Measurements from ENCODE around the gene HNMT.
"Not testable (repeated sequence)": the region's sequence is repeated elsewhere in the genome, so short reads cannot be mapped to it uniquely, and the experiment has no call there.

HNMT gene

DNA sequence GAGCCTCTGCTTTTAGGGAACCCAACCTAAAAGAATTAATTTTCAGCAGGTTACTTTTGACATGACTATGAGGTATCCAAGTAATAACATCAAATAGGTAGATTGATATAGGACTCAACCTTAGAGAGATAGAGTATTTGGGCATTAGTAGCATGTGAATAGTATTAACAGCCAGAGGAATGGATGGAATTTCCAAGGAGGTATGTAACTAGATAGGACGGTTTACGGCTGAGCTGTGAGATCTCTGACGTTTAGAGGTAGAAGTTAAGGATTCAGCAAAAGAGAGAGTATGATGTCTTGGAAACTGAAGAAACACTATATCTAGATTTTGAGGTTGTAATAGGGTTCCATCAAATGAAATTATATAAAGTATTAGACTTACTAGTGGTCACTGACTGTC lies 70.3 kb downstream of the HNMT start:
- H3K36me3 ChIP-seq (ENCODE audit: control insufficient read depth in 1 of 2, insufficient read depth in 2 of 2, low read length in 2 of 2): no peaks in the 10 kb centered on the region
- H3K9ac ChIP-seq (ENCODE audit: low read depth in 1 of 2, low read length in 2 of 2): no peak overlapping the region
- no peaks in the 10 kb centered on the region for H3K9me3 ChIP-seq (ENCODE audit: control insufficient read depth in 1 of 2, low read length in 2 of 2)
- H3K27me3 ChIP-seq (ENCODE audit: control insufficient read depth in 1 of 2, insufficient read depth in 2 of 2, low read length in 2 of 2): no peaks in the 10 kb centered on the region
- no peaks in the 10 kb centered on the region for H3K4me1 ChIP-seq (ENCODE audit: control insufficient read depth in 1 of 2, insufficient read depth in 2 of 2, low read length in 2 of 2)
- no peak overlapping the region for H3K4me3 ChIP-seq (ENCODE audit: low read depth in 1 of 2, low read length in 2 of 2)
- H3K27ac ChIP-seq (ENCODE audit: low read depth, low read length): no peak overlapping the region

DNA sequence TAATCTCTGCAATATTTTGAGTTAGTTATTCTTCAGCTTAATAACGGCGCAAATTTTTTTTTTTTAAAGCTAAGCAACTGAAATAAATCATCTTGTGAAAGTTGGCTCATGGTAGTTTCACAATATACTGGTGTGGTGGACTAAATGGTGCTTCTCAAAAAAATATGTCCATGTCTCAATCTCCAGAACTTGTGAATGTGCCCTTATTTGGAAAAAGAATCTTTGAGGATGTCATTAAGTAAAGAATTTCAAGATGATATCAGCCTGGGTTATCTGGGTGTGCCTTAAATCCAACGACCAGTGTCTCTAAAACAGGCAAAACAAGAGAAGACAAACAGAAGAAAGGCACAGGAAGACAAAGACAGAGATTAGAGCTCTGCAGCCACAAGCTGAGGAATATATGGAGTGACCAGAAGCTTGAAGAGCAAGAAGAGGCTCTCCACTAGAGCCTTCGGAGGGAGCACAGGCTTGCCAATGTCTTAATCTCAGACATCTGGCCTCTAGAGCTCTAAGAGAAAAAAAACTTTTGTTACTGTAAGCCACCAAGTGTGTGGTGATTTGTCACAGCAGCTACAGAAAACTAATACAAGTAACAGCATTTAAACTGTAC lies 71.4 kb downstream of the HNMT start:
- Histone ChIP-seq H3K4me3 (ENCODE audit: low read depth in 1 of 2, low read length in 2 of 2) (no peak overlapping the region), H3K9ac (ENCODE audit: low read depth in 1 of 2, low read length in 2 of 2) (no peak overlapping the region)

DNA sequence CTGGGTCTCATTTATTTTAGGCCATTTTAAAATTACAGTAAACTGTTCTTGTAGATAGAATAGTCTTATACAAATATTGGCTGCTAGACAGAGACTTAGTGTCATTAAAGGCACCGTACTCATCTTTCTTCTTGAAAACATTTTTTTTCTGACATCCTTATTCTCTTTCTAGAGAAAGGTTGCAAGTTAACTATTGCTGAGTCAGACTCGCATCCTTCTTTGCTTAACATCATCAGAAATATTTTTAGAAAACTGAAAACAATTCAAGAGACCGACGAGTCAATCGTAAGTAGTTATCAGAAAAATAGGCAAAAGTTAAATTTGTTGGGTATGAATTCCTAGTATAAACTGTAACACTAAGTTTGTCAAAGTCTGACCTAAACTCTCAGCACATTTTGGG lies 72.2 kb downstream of the HNMT start:
- Histone ChIP-seq H3K27me3 (ENCODE audit: control insufficient read depth in 1 of 2, insufficient read depth in 2 of 2, low read length in 2 of 2) (no peaks in the 10 kb centered on the region), H3K9ac (ENCODE audit: low read depth in 1 of 2, low read length in 2 of 2) (no peak overlapping the region), H3K4me3 (ENCODE audit: low read depth in 1 of 2, low read length in 2 of 2) (no peak overlapping the region), H3K27ac (ENCODE audit: low read depth, low read length) (no peak overlapping the region), H3K36me3 (ENCODE audit: control insufficient read depth in 1 of 2, insufficient read depth in 2 of 2, low read length in 2 of 2) (no peaks in the 10 kb centered on the region), H3K9me3 (ENCODE audit: control insufficient read depth in 1 of 2, low read length in 2 of 2) (no peaks in the 10 kb centered on the region), H3K4me1 (ENCODE audit: control insufficient read depth in 1 of 2, insufficient read depth in 2 of 2, low read length in 2 of 2) (no peaks in the 10 kb centered on the region)

More for the DNA sequence above, 71.4 kb downstream of the HNMT start:
- Histone ChIP-seq H3K36me3 (ENCODE audit: control insufficient read depth in 1 of 2, insufficient read depth in 2 of 2, low read length in 2 of 2) (no peaks in the 10 kb centered on the region), H3K27me3 (ENCODE audit: control insufficient read depth in 1 of 2, insufficient read depth in 2 of 2, low read length in 2 of 2) (no peaks in the 10 kb centered on the region), H3K27ac (ENCODE audit: low read depth, low read length) (no peak overlapping the region), H3K4me1 (ENCODE audit: control insufficient read depth in 1 of 2, insufficient read depth in 2 of 2, low read length in 2 of 2) (no peaks in the 10 kb centered on the region), H3K9me3 (ENCODE audit: control insufficient read depth in 1 of 2, low read length in 2 of 2) (no peaks in the 10 kb centered on the region)

DNA sequence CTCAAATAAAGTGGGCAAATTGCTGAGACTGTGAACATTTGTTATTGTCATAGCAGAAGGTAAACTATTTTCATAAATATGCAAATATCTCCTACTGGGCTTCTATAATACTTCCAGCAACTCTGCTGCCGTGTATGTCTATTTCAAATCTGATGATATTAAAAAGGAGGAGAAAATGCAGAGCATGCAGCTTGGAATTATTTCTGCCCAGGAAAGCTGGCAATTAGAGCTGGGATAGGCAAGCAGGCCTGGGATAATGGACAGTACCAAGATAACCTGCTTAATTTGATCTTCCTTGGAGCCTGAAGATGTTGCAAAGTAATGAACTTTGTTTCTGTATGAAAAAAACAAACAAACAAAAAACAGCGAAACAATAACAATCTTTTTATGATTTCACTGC lies 72.8 kb downstream of the HNMT start:
- no peaks in the 10 kb centered on the region for H3K27me3 ChIP-seq (ENCODE audit: control insufficient read depth in 1 of 2, insufficient read depth in 2 of 2, low read length in 2 of 2)
- H3K4me3 ChIP-seq (ENCODE audit: low read depth in 1 of 2, low read length in 2 of 2): no peak overlapping the region
- no peaks in the 10 kb centered on the region for H3K4me1 ChIP-seq (ENCODE audit: control insufficient read depth in 1 of 2, insufficient read depth in 2 of 2, low read length in 2 of 2)
- H3K36me3 ChIP-seq (ENCODE audit: control insufficient read depth in 1 of 2, insufficient read depth in 2 of 2, low read length in 2 of 2): no peaks in the 10 kb centered on the region
- no peak overlapping the region for H3K27ac ChIP-seq (ENCODE audit: low read depth, low read length)
- H3K9ac ChIP-seq (ENCODE audit: low read depth in 1 of 2, low read length in 2 of 2): no peak overlapping the region
- H3K9me3 ChIP-seq (ENCODE audit: control insufficient read depth in 1 of 2, low read length in 2 of 2): no peaks in the 10 kb centered on the region

DNA sequence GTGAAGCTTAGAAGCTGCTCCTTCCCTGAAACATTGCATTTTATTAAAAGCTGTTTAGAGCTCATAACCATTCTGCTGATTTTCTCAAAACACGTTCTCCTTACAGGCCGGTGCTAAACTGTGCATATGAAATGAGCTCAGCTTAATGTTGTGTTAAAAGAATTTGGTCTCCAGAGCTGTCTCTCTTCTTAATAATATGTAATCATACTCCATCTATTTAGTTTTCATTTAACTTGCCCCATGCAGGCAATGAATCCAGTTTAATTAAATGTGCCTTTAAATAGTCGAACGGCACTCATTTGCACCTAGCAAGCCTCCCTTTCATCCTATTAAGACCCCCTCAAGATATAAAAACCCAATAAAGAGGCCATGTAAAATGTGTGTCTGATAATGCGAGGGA lies 76.3 kb downstream of the HNMT start:
- no peaks in the 10 kb centered on the region for H3K4me1 ChIP-seq (ENCODE audit: control insufficient read depth in 1 of 2, insufficient read depth in 2 of 2, low read length in 2 of 2)
- no peak overlapping the region for H3K27ac ChIP-seq (ENCODE audit: low read depth, low read length)
- H3K9ac ChIP-seq (ENCODE audit: low read depth in 1 of 2, low read length in 2 of 2): no peak overlapping the region
- no peak overlapping the region for H3K4me3 ChIP-seq (ENCODE audit: low read depth in 1 of 2, low read length in 2 of 2)
- H3K36me3 ChIP-seq (ENCODE audit: control insufficient read depth in 1 of 2, insufficient read depth in 2 of 2, low read length in 2 of 2): no peaks in the 10 kb centered on the region
- no peaks in the 10 kb centered on the region for H3K27me3 ChIP-seq (ENCODE audit: control insufficient read depth in 1 of 2, insufficient read depth in 2 of 2, low read length in 2 of 2)
- H3K9me3 ChIP-seq (ENCODE audit: control insufficient read depth in 1 of 2, low read length in 2 of 2): no peaks in the 10 kb centered on the region

DNA sequence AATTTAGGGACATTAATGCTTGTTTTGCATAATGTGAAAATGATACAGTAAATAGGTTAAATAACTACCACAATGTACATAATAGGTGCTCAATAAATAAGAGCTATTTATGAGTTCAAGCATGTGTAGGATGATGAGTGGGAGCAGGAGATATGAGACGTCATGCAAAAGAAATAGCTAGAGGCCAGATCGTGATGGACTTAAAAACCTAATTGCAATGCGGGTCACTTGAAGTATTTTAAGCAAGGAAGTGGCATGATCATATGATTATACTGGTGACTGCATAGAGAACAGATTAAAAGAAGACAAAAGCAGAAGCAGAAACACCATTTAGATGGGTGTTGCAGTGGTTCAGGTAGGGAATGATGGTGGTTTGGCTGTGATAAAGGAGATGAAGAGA lies 78.0 kb downstream of the HNMT start:
- no peaks in the 10 kb centered on the region for H3K36me3 ChIP-seq (ENCODE audit: control insufficient read depth in 1 of 2, insufficient read depth in 2 of 2, low read length in 2 of 2)
- H3K4me1 ChIP-seq (ENCODE audit: control insufficient read depth in 1 of 2, insufficient read depth in 2 of 2, low read length in 2 of 2): no peaks in the 10 kb centered on the region
- H3K27me3 ChIP-seq (ENCODE audit: control insufficient read depth in 1 of 2, insufficient read depth in 2 of 2, low read length in 2 of 2): no peaks in the 10 kb centered on the region

DNA sequence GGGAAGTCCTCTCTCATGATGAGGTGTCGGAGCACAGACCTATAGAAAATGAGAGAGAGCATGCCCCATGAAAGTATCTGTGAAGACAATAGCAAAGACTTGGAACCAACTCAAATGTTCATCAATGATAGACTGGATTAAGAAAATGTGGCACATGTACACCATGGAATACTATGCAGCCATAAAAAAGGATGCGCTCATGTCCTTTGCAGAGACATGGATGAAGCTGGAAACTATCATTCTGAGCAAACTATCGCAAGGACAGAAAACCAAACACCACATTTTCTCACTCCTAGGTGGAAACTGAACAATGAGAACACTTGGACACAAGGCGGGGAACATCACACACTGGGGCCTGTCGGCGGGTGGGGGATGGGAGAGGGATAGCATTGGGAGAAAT lies 79.3 kb downstream of the HNMT start:
- not testable (repeated sequence) for H3K9ac ChIP-seq (ENCODE audit: low read depth in 1 of 2, low read length in 2 of 2); H3K4me3 ChIP-seq (ENCODE audit: low read depth in 1 of 2, low read length in 2 of 2); H3K4me1 ChIP-seq (ENCODE audit: control insufficient read depth in 1 of 2, insufficient read depth in 2 of 2, low read length in 2 of 2); H3K9me3 ChIP-seq (ENCODE audit: control insufficient read depth in 1 of 2, low read length in 2 of 2); H3K27ac ChIP-seq (ENCODE audit: low read depth, low read length); H3K27me3 ChIP-seq (ENCODE audit: control insufficient read depth in 1 of 2, insufficient read depth in 2 of 2, low read length in 2 of 2); H3K36me3 ChIP-seq (ENCODE audit: control insufficient read depth in 1 of 2, insufficient read depth in 2 of 2, low read length in 2 of 2)

More for the DNA sequence above, 78.0 kb downstream of the HNMT start:
- H3K9me3 ChIP-seq (ENCODE audit: control insufficient read depth in 1 of 2, low read length in 2 of 2): no peaks in the 10 kb centered on the region
- H3K27ac ChIP-seq (ENCODE audit: low read depth, low read length): no peak overlapping the region
- no peak overlapping the region for H3K4me3 ChIP-seq (ENCODE audit: low read depth in 1 of 2, low read length in 2 of 2)
- H3K9ac ChIP-seq (ENCODE audit: low read depth in 1 of 2, low read length in 2 of 2): no peak overlapping the region

DNA sequence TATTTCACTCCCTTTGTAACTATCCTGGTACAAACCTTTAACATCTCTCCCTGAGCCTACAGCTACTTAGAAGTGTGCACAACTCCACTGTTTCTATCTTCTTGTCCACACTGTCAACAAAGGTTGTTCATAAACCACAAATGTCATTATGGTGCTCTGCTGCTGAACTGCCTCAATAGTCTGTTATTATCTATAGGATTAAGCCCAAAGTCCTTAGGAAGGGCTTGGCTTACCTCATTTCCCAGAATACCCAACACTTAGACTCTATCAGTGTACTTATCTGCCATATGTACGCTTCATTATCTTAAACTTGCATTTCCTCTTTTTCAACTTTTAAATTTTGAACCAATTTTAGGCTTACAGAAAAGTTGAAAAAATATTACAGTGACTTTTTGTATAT lies 94.2 kb downstream of the HNMT start:
- H3K27ac ChIP-seq (ENCODE audit: low read depth, low read length): no peak overlapping the region
- no peaks in the 10 kb centered on the region for H3K9me3 ChIP-seq (ENCODE audit: control insufficient read depth in 1 of 2, low read length in 2 of 2)
- no peak overlapping the region for H3K9ac ChIP-seq (ENCODE audit: low read depth in 1 of 2, low read length in 2 of 2)

DNA sequence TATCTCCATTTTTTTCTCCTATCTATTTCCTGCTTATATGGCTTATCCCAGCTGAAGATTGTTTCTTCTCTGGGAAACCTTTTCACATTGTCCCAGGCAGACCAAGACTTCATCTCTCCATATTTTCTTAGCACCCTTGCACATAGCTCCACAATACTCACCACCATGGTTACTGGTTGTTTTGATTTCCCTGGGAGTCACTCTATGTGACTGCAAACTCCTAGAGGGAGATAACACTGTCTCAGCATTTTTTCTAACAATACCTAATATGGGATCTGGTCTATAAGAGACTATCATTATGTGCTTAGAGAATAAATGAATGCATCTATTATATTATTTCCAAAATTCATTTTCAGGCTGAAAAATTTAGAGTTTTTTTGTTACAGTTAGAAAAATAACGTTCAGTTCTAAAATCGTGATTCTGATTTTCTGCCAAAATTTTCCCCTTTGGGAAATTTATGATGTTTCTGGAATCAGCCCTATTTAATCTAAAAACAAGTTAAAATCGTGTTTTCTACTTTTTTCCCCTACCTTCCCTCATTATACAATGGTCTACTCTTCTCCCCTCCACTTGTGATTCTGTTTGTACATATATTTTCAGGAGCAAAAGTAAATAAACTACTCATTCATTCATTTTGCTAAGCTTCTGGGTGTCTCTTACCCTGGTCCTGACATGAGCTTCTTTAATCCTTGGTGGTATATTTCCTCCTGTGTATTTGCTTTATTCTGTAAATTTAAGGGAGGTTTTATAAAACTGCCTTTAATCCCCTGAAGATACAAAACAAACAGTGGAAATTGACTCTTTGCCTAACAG lies 95.4 kb downstream of the HNMT start:
- Histone ChIP-seq H3K27ac (ENCODE audit: low read depth, low read length) (no peak overlapping the region), H3K27me3 (ENCODE audit: control insufficient read depth in 1 of 2, insufficient read depth in 2 of 2, low read length in 2 of 2) (no peaks in the 10 kb centered on the region), H3K9ac (ENCODE audit: low read depth in 1 of 2, low read length in 2 of 2) (no peak overlapping the region), H3K9me3 (ENCODE audit: control insufficient read depth in 1 of 2, low read length in 2 of 2) (no peaks in the 10 kb centered on the region), H3K4me3 (ENCODE audit: low read depth in 1 of 2, low read length in 2 of 2) (no peak overlapping the region), H3K36me3 (ENCODE audit: control insufficient read depth in 1 of 2, insufficient read depth in 2 of 2, low read length in 2 of 2) (no peaks in the 10 kb centered on the region), H3K4me1 (ENCODE audit: control insufficient read depth in 1 of 2, insufficient read depth in 2 of 2, low read length in 2 of 2) (peaks cover 0 to 8% of the 10 kb centered on the region in 2 donors)

More for the DNA sequence above, 94.2 kb downstream of the HNMT start:
- Histone ChIP-seq H3K4me1 (ENCODE audit: control insufficient read depth in 1 of 2, insufficient read depth in 2 of 2, low read length in 2 of 2) (peaks cover 0 to 8% of the 10 kb centered on the region in 2 donors), H3K4me3 (ENCODE audit: low read depth in 1 of 2, low read length in 2 of 2) (no peak overlapping the region), H3K27me3 (ENCODE audit: control insufficient read depth in 1 of 2, insufficient read depth in 2 of 2, low read length in 2 of 2) (no peaks in the 10 kb centered on the region), H3K36me3 (ENCODE audit: control insufficient read depth in 1 of 2, insufficient read depth in 2 of 2, low read length in 2 of 2) (no peaks in the 10 kb centered on the region)

DNA sequence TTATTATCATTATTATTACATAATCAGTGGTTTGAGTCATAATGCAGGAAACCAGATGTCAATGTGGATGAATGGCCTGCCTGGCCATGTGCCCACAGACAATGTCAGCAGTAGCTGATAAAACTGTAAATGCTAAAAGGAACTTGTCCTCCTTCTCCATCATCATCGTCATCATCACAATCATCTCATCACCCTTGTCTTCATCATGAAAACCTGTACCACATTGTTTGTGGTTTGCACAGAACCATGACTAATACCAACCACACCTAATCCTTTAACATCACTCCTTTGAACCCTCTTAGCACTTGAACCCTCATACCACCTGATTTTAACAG lies 96.0 kb downstream of the HNMT start:
- Histone ChIP-seq H3K4me1 (ENCODE audit: control insufficient read depth in 1 of 2, insufficient read depth in 2 of 2, low read length in 2 of 2) (peaks cover 0 to 8% of the 10 kb centered on the region in 2 donors), H3K4me3 (ENCODE audit: low read depth in 1 of 2, low read length in 2 of 2) (no peak overlapping the region), H3K36me3 (ENCODE audit: control insufficient read depth in 1 of 2, insufficient read depth in 2 of 2, low read length in 2 of 2) (no peaks in the 10 kb centered on the region), H3K9ac (ENCODE audit: low read depth in 1 of 2, low read length in 2 of 2) (no peak overlapping the region), H3K9me3 (ENCODE audit: control insufficient read depth in 1 of 2, low read length in 2 of 2) (no peaks in the 10 kb centered on the region), H3K27me3 (ENCODE audit: control insufficient read depth in 1 of 2, insufficient read depth in 2 of 2, low read length in 2 of 2) (no peaks in the 10 kb centered on the region), H3K27ac (ENCODE audit: low read depth, low read length) (no peak overlapping the region)
